ENCODE data around the gene FLT4. TPM values are rescaled to one million over a fixed set of nuclear protein-coding genes. Genes with fewer than 3 reads are reported as not detected.

FLT4 gene
- total and polyA plus RNA-seq, 2 of the 13 experiments (the other 11 are each of a cell fraction or from before 2014, with no cell fraction given), result not detected

DNA sequence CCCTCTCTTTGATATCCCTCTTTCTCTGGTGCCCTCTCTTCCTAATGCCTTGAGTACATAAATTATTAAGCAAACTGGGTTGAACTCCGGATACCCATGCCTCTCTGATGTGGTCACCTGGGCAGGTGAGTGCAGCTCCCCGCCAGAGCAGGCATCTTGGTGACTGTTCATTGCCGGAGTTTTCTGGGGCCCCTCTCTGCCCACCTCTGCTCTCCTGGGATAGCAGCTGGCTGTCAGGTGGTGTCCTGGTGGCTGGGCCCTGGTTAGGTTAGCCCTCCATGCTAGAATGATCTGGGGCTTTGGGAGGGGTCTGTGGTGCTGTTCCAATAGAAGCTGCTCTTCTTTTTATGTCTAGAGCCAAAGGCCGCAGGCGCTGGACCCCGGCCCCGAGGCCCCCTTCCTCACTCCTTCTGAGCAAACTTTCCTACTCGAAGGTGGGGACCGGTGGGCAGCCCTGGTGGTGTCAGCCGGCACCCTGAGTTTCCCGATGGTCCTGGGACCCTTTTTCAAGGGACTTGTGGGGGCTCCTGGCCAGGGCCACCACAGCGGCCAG, 53.2 kb downstream of the FLT4 start (continued):
- TF ChIP-seq ZMYM2 (CRISPR knock-in tag; IDR thresholded peaks at IDR 0.05) (no peak), DNMT1 (CRISPR knock-in tag; IDR thresholded peaks at IDR 0.05) (no peak)

DNA sequence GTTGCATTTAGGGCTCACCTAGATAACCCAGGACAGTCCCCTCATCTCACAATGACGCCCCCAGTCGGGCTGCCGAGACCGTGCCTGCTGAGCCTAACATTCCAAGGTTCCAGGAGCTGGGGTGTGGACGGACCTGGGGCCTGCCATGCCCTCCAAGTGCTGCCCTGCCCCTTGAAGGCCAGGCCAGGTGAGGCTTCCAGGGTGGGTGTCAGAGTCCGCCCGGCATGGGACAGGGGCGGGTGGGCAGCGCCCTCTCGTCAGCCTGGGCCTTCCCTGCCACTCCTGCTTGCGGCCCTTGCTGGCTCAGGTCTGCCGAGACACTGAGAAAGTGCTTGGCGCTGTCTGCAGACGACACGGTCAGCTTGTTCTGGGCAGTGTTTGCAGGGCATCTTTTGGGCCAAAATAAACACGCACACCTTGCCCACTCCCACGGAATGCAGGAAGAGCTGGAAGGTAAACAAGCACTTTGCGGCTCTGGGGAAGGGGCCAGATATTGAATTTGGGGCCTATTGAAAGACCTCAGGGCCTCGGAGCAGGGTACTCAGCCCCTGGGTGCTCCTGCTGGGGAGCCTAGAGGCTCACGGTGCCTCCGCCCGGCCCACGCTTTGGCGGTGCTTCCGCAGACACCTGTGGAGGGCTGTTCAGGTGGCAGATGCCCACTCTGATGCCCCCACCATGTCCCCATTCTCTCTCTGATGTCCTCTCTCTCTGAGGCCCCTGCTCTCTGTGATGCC, 53.9 kb downstream of the FLT4 start:
- no peak for FAIRE-seq
- in situ Hi-C loops (cut with HindIII; ENCODE audit: extremely low pct_ligation_motif_present, low pct_unique_long_range_greater_than_20kb), result no loop called here
- no TSS peak for BruUV-seq (replicated peaks)
- TF ChIP-seq, protein P1, sequence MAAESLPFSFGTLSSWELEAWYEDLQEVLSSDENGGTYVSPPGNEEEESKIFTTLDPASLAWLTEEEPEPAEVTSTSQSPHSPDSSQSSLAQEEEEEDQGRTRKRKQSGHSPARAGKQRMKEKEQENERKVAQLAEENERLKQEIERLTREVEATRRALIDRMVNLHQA (CRISPR knock-in tag; IDR thresholded peaks at IDR 0.05), result no peak
- TF ChIP-seq, protein P2, sequence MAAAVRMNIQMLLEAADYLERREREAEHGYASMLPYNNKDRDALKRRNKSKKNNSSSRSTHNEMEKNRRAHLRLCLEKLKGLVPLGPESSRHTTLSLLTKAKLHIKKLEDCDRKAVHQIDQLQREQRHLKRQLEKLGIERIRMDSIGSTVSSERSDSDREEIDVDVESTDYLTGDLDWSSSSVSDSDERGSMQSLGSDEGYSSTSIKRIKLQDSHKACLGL (CRISPR knock-in tag; IDR thresholded peaks at IDR 0.05), result no peak
- no peak for TF ChIP-seq POLR2G (IDR thresholded peaks at IDR 0.05; ENCODE audit: low read depth, low read length)
- no peak for TF ChIP-seq ZNF563 (CRISPR knock-in tag; IDR thresholded peaks at IDR 0.05)
- no peak for TF ChIP-seq ZNF747 (CRISPR knock-in tag; IDR thresholded peaks at IDR 0.05; ENCODE audit: borderline replicate concordance)
- no peak for TF ChIP-seq SRSF4 (IDR thresholded peaks at IDR 0.05; ENCODE audit: low read depth, low read length, poor library complexity, severe bottlenecking)
- no peak for TF ChIP-seq MTA1 (CRISPR knock-in tag; IDR thresholded peaks at IDR 0.05; ENCODE audit: borderline replicate concordance)
- TF ChIP-seq ZNF672 (CRISPR knock-in tag; IDR thresholded peaks at IDR 0.05), result no peak
- TF ChIP-seq ZNF790 (CRISPR knock-in tag; IDR thresholded peaks at IDR 0.05; ENCODE audit: borderline replicate concordance), result no peak
- no peak for TF ChIP-seq ZNF543 (CRISPR knock-in tag; IDR thresholded peaks at IDR 0.05)
- TF ChIP-seq ZNF644 (CRISPR knock-in tag; IDR thresholded peaks at IDR 0.05; ENCODE audit: low read depth), result no peak
- TF ChIP-seq ZBTB38 (CRISPR knock-in tag; IDR thresholded peaks at IDR 0.05), result no peak
- TF ChIP-seq, protein P3, sequence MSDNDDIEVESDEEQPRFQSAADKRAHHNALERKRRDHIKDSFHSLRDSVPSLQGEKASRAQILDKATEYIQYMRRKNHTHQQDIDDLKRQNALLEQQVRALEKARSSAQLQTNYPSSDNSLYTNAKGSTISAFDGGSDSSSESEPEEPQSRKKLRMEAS (IDR thresholded peaks at IDR 0.05), result no peak
- TF ChIP-seq, protein P4, sequence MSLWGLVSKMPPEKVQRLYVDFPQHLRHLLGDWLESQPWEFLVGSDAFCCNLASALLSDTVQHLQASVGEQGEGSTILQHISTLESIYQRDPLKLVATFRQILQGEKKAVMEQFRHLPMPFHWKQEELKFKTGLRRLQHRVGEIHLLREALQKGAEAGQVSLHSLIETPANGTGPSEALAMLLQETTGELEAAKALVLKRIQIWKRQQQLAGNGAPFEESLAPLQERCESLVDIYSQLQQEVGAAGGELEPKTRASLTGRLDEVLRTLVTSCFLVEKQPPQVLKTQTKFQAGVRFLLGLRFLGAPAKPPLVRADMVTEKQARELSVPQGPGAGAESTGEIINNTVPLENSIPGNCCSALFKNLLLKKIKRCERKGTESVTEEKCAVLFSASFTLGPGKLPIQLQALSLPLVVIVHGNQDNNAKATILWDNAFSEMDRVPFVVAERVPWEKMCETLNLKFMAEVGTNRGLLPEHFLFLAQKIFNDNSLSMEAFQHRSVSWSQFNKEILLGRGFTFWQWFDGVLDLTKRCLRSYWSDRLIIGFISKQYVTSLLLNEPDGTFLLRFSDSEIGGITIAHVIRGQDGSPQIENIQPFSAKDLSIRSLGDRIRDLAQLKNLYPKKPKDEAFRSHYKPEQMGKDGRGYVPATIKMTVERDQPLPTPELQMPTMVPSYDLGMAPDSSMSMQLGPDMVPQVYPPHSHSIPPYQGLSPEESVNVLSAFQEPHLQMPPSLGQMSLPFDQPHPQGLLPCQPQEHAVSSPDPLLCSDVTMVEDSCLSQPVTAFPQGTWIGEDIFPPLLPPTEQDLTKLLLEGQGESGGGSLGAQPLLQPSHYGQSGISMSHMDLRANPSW (CRISPR knock-in tag; IDR thresholded peaks at IDR 0.05; ENCODE audit: borderline replicate concordance), result no peak
- TF ChIP-seq ZNF251 (CRISPR knock-in tag; IDR thresholded peaks at IDR 0.05), result no peak
- TF ChIP-seq, protein P5, sequence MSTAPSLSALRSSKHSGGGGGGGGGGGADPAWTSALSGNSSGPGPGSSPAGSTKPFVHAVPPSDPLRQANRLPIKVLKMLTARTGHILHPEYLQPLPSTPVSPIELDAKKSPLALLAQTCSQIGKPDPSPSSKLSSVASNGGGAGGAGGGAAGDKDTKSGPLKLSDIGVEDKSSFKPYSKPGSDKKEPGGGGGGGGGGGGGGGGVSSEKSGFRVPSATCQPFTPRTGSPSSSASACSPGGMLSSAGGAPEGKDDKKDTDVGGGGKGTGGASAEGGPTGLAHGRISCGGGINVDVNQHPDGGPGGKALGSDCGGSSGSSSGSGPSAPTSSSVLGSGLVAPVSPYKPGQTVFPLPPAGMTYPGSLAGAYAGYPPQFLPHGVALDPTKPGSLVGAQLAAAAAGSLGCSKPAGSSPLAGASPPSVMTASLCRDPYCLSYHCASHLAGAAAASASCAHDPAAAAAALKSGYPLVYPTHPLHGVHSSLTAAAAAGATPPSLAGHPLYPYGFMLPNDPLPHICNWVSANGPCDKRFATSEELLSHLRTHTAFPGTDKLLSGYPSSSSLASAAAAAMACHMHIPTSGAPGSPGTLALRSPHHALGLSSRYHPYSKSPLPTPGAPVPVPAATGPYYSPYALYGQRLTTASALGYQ (CRISPR knock-in tag; IDR thresholded peaks at IDR 0.05), result no peak

More for the DNA sequence above, 53.9 kb downstream of the FLT4 start:
- Histone ChIP-seq H3K9ac (ENCODE audit: insufficient read depth, low read depth, low read length) (no peak overlapping the region), H3K9me3 (ENCODE audit: low read length) (no peaks in the 10 kb centered on the region), H3K27me3 (ENCODE audit: control insufficient read depth in 1 of 2, insufficient read depth in 2 of 2, low read length in 2 of 2) (peaks cover 21 to 62% of the 10 kb centered on the region in 2 experiments), H3K4me3 (replicated peaks in 1 of 3; ENCODE audit: insufficient read depth in 1 of 3, low read depth in 2 of 3, low read length in 3 of 3) (no peak overlapping the region), H3K27ac (ENCODE audit: extremely low read length, insufficient read depth, low read length) (no peak overlapping the region), H4K20me1 (ENCODE audit: insufficient read depth, low read length) (no peaks in the 10 kb centered on the region), H3K36me3 (replicated peaks in 1 of 2; ENCODE audit: control insufficient read depth in 1 of 2, insufficient read depth in 2 of 2, low read length in 2 of 2) (no peaks in the 10 kb centered on the region), H2AFZ (ENCODE audit: low read length) (no peak overlapping the region), H3K79me2 (ENCODE audit: insufficient read depth, low read length) (no peaks in the 10 kb centered on the region), H3K4me1 (ENCODE audit: insufficient read depth, low read length) (peaks cover 19% of the 10 kb centered on the region), H3K4me2 (ENCODE audit: low read depth, low read length) (no peak overlapping the region)
- intact Hi-C loops (cut with micrococcal nuclease; ENCODE audit: unreplicated experiment), result no loop called here
- WGBS (ENCODE audit: low lambda C conversion rate), result 32% methylated on average over 4 of the region's 25 CpGs
- ChIA-PET POLR2A (no interaction called here), CTCF (ENCODE audit: low intra/inter-chr PET ratio, low total read pairs) (no interaction called here)
- DNase-seq (ENCODE audit: low spot score) (no peak), ATAC-seq (no peak)
